Measurements from ENCODE around the gene SEC23A. TPM values are rescaled to one million over a fixed set of nuclear protein-coding genes. Genes with fewer than 3 reads are reported as not detected.

SEC23A gene
- total and polyA plus RNA-seq, 2 of the 8 experiments (the other 6 are each of a cell fraction or from before 2014, with no cell fraction given) = 30.9 to 58.2 TPM

DNA sequence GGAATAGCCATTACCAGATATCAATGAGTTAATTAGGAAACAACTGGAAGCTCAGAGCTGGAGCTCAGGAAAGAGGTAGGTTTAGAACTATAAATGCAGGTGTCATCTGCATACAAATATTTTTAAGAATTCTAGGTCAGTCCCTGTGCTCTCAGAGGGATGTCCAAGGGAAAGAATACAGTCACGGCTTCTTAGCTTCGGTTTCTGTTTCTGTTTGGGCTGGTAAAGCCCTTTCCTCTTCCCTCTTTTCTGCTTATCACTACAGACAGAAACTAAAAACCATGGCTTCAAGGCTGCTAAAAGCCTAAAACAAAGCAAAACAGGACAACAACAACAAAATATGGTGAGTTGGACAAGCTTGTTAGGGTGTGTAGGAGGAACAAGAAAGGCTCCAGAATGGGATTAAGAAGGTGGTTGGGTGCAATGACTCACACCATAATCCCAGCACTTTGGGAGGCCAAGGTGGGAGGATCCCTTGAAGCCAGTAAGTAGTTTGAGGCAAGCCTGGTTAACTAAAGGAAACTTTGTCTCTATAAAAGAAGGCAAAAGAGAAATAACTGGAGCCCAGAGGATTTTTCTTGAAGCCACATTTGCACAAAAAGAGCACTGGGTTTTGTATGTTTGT is 113.0 kb downstream of the SEC23A start:
- Histone ChIP-seq H4K8ac (ENCODE audit: extremely low read depth, insufficient read depth, low read length) (no peak overlapping the region), H3K79me1 (ENCODE audit: low read depth, low read length) (no peaks in the 10 kb centered on the region), H3K4me1 (replicated peaks in 1 of 4; ENCODE audit: control insufficient read depth in 3 of 4, insufficient read depth in 4 of 4, low read length in 3 of 4) (no peaks in the 10 kb centered on the region), H2BK120ac (replicated peaks; ENCODE audit: low read depth, low read length) (no peak overlapping the region), H4K20me1 (replicated peaks in 1 of 2; ENCODE audit: control insufficient read depth in 1 of 2, insufficient read depth in 2 of 2, low read length in 2 of 2) (no peaks in the 10 kb centered on the region), H2BK12ac (ENCODE audit: low read depth, low read length) (no peak overlapping the region), H2AFZ (ENCODE audit: low read length) (peak overlapping the region; percentile 74; the same call in 1 of the 2 replicates), H2BK15ac (ENCODE audit: low read length) (no peak overlapping the region), H3K4me3 (ENCODE audit: extremely low read depth in 1 of 4, insufficient read depth in 2 of 4, low read depth in 3 of 4, low read length in 4 of 4) (no peak overlapping the region), H2BK5ac (ENCODE audit: low read depth, low read length) (no peak overlapping the region), H2BK20ac (ENCODE audit: low read length) (no peak overlapping the region), H3K23me2 (ENCODE audit: low read depth, low read length) (no peaks in the 10 kb centered on the region), H3K9me3 (ENCODE audit: insufficient read depth in 2 of 2, low read depth in 1 of 2, low read length in 1 of 2) (no peaks in the 10 kb centered on the region), H3K18ac (ENCODE audit: extremely low read depth, low read length) (no peak overlapping the region), H3K4me2 (ENCODE audit: insufficient read depth in 1 of 2, low read depth in 2 of 2, low read length in 2 of 2) (no peak overlapping the region), H3K4ac (replicated peaks; ENCODE audit: insufficient read length, low read depth, low read length) (no peak overlapping the region), H4K91ac (replicated peaks; ENCODE audit: insufficient read length, low read length) (no peak overlapping the region), H3K14ac (ENCODE audit: insufficient read length) (no peak overlapping the region), H3K36me3 (ENCODE audit: control insufficient read depth in 2 of 4, insufficient read depth in 4 of 4, low read length in 3 of 4) (no peaks in the 10 kb centered on the region), H3K27ac (ENCODE audit: low read depth, low read length) (no peak overlapping the region), H2AK5ac (ENCODE audit: low read depth, low read length) (no peak overlapping the region), H3K27me3 (replicated peaks in 1 of 4; ENCODE audit: control insufficient read depth in 3 of 4, extremely low read depth in 1 of 4, insufficient read depth in 3 of 4, low read length in 3 of 4) (no peaks in the 10 kb centered on the region), H3K79me2 (ENCODE audit: control insufficient read depth in 1 of 2, insufficient read depth in 2 of 2, low read length in 2 of 2) (no peaks in the 10 kb centered on the region), H3K56ac (replicated peaks; ENCODE audit: insufficient read length, low read depth, low read length) (no peak overlapping the region), H4K5ac (ENCODE audit: insufficient read length, low read depth, low read length) (no peak overlapping the region), H3K9ac (replicated peaks in 1 of 4; ENCODE audit: extremely low read depth in 1 of 4, low read depth in 3 of 4, low read length in 3 of 4) (no peak overlapping the region), H3K23ac (ENCODE audit: insufficient read length) (no peak overlapping the region)
- no peak for TF ChIP-seq SIX5 (IDR thresholded peaks at IDR 0.05; ENCODE audit: low read depth, low read length)
- TF ChIP-seq MAFK (IDR thresholded peaks at IDR 0.05; ENCODE audit: low read depth, low read length) = no peak
- no peak for TF ChIP-seq SP2 (IDR thresholded peaks at IDR 0.05; ENCODE audit: low read length)
- TF ChIP-seq EP300 (IDR thresholded peaks at IDR 0.05; ENCODE audit: borderline replicate concordance in 1 of 2, low read depth in 2 of 2, low read length in 2 of 2) = no peak
- TF ChIP-seq TCF12 (IDR thresholded peaks at IDR 0.05; ENCODE audit: low read depth, low read length) = no peak
- FAIRE-seq (no peak), DNase-seq (ENCODE audit: low read depth in 1 of 2, low spot score in 2 of 2) (no peak)
- ChIA-PET POLR2A (ENCODE audit: partially characterized antibody) (no interaction called here), CTCF (ENCODE audit: partially characterized antibody) (interaction anchor here (0.7 to 1.1 kb wide), 2 partner anchors 15 to 44 kb away, joined by 3 read pairs; no protein-coding TSS in a partner anchor)
- WGBS, 2 experiments (ENCODE audit: extremely low coverage in 1 of 2, insufficient coverage in 1 of 2, insufficient read length in 1 of 2, insufficient replicate concordance in 2 of 2, low coverage in 1 of 2, low lambda C conversion rate in 2 of 2, missing lambda C conversion rate in 1 of 2) = 95% methylated on average over 2 of the region's 2 CpGs; no CpG with 5 or more reads in 1 of the 2 experiments

All from H1 (cell line).